HepG2 (cell line): ENCODE results near the gene SMAP2. TPM values are rescaled to one million over a fixed set of nuclear protein-coding genes. Genes with fewer than 3 reads are reported as not detected.

Source experiments
- ATAC-seq: fragments of 200-7000 bp; cut with Tn5 transposase; 3 replicates; pipeline ENCODE4 v1.9.1; 2020; ENCODE audit warnings: mild to moderate bottlenecking, moderate library complexity
- BruUV-seq: library from RNA; stranded (reverse); fragments of 400-500 nt; replicated peaks from 2 replicates; lab custom pipeline; 2021; lab: Mats Ljungman, UMichigan
- CTCF ChIA-PET: fragments of 300-600 bp; formaldehyde crosslinking; extraction: SDS; loops from one replicate; lab custom pipeline; 2021; ENCODE audit warnings: low total read pairs, inconsistent platforms, low intra/inter-chr PET ratio; lab: Yijun Ruan, JAX
- POLR2A ChIA-PET: fragments of 350-600 bp; sonication (Branson Sonifier 250); formaldehyde crosslinking; loops from one replicate; lab custom pipeline; 2020; ENCODE audit warnings: antibody characterized with exemption, inconsistent platforms; lab: Yijun Ruan, JAX
- DNase-seq: peaks from one replicate; pipeline ENCODE4 v3.0.0-alpha.2; 2015; ENCODE audit warnings: low spot score
- FAIRE-seq: peaks from 3 replicates; lab custom pipeline; 2011; peaks lifted over from hg19 to GRCh38; lab: Jason Lieb, UNC
- H2AFZ ChIP-seq: one replicate; pipeline ENCODE4 v1.6.1; 2011; ENCODE audit warnings: low read length, inconsistent platforms
- H3K27ac ChIP-seq: fragments of 300-600 bp; 3 replicates; pipeline ENCODE4 v1.8.0; 2011; ENCODE audit warnings: mixed run types, mild to moderate bottlenecking, mixed read lengths, low read length, inconsistent platforms; ENCODE audit not compliant: insufficient read depth; ENCODE audit errors: extremely low read length
- H3K27me3 ChIP-seq, 2 experiments: fragments of 200-600 bp in 1 of 2; 2 replicates in 1 of 2; 3 replicates in 1 of 2; pipeline versions ENCODE4 v1.6.0 to v1.8.0; 2011; ENCODE audit warnings: low read length in 2 of 2, mild to moderate bottlenecking in 2 of 2, moderate library complexity in 2 of 2, inconsistent platforms in 1 of 2; ENCODE audit not compliant: insufficient read depth in 2 of 2, control insufficient read depth in 1 of 2
- H3K36me3 ChIP-seq, 2 experiments: fragments of 200-600 bp in 1 of 2; replicated peaks in 1 of 2; 2 replicates in 1 of 2; 3 replicates in 1 of 2; pipeline versions ENCODE4 v1.5.1 to v1.8.0; 2011; ENCODE audit warnings: low read length in 2 of 2, inconsistent platforms in 1 of 2; ENCODE audit not compliant: insufficient read depth in 2 of 2, control insufficient read depth in 1 of 2
- H3K4me1 ChIP-seq: 2 replicates; pipeline ENCODE4 v1.5.1; 2012; ENCODE audit warnings: low read length, inconsistent platforms; ENCODE audit not compliant: insufficient read depth
- H3K4me2 ChIP-seq: 2 replicates; pipeline ENCODE4 v1.6.0; 2011; ENCODE audit warnings: low read depth, low read length, inconsistent platforms
- H3K4me3 ChIP-seq, 3 experiments: fragments of 200-600 bp in 1 of 3; sonication (generic), shearing (Covaris generic) in 1 of 3; replicated peaks in 1 of 3; 2 replicates each; pipeline ENCODE4 v1.5.1; 2011 to 2016; ENCODE audit warnings: low read length in 3 of 3, inconsistent platforms in 2 of 3, low read depth in 2 of 3, mild to moderate bottlenecking in 2 of 3, control low read depth in 1 of 3, mixed read lengths in 1 of 3; ENCODE audit not compliant: insufficient read depth in 1 of 3
- H3K79me2 ChIP-seq: one replicate; pipeline ENCODE4 v1.6.1; 2011; ENCODE audit warnings: low read length, inconsistent platforms; ENCODE audit not compliant: insufficient read depth
- H3K9ac ChIP-seq: 2 replicates; pipeline ENCODE4 v1.6.0; 2011; ENCODE audit warnings: mild to moderate bottlenecking, low read depth, low read length, inconsistent platforms; ENCODE audit not compliant: insufficient read depth
- H3K9me3 ChIP-seq: 2 replicates; pipeline ENCODE4 v1.5.1; 2012; ENCODE audit warnings: mild to moderate bottlenecking, low read length
- H4K20me1 ChIP-seq: 2 replicates; pipeline ENCODE4 v1.6.0; 2011; ENCODE audit warnings: inconsistent platforms, mild to moderate bottlenecking, low read length, moderate library complexity; ENCODE audit not compliant: insufficient read depth
- BATF2 ChIP-seq: sonication (generic); formaldehyde crosslinking; IDR thresholded peaks from 2 replicates; pipeline ENCODE4 v1.8.0; 2022; ENCODE audit warnings: mild to moderate bottlenecking, missing genetic modification reagents, moderate library complexity
- BHLHE40 ChIP-seq: IDR thresholded peaks from 2 replicates; pipeline ENCODE4 v1.6.1; 2011; ENCODE audit warnings: low read length, improper control_type of control experiment
- KAT7 ChIP-seq: IDR thresholded peaks from 2 replicates; pipeline ENCODE4 v1.6.1; 2018; ENCODE audit warnings: borderline replicate concordance, missing compliant biosample characterization
- YEATS2 ChIP-seq: sonication (generic); formaldehyde crosslinking; IDR thresholded peaks from 2 replicates; pipeline ENCODE4 v1.4.0; 2020; ENCODE audit warnings: missing genetic modification reagents, borderline replicate concordance
- ZFP36L1 ChIP-seq: sonication (generic); formaldehyde crosslinking; IDR thresholded peaks from 2 replicates; pipeline ENCODE4 v1.8.0; 2022; ENCODE audit warnings: mild to moderate bottlenecking, missing genetic modification reagents, moderate library complexity
- ZKSCAN5 ChIP-seq: sonication (generic); formaldehyde crosslinking; IDR thresholded peaks from 2 replicates; pipeline ENCODE4 v1.5.1; 2020; ENCODE audit warnings: mild to moderate bottlenecking, missing genetic modification reagents
- WGBS: methylation state at CpG from one replicate; pipeline ENCODE4 v1.1.6; 2017; ENCODE audit warnings: low lambda C conversion rate; 5-methylcytosine and 5-hydroxymethylcytosine counted together
- in situ Hi-C: cut with HindIII; loops from 2 replicates; pipeline ENCODE4 v1.10.0; 2017; ENCODE audit warnings: low pct_unique_long_range_greater_than_20kb; ENCODE audit not compliant: extremely low pct_ligation_motif_present
- intact Hi-C: fragments of 100-400 bp; cut with micrococcal nuclease; formaldehyde crosslinking; loops from one replicate; pipeline ENCODE4 v1.10.0; 2022; ENCODE audit not compliant: unreplicated experiment
- polyA plus RNA-seq, 8 experiments: library from polyadenylated mRNA; depleted of rRNA in 3 of 8; stranded (reverse) in 7 of 8; unstranded in 1 of 8; fragments of >200 nt; fragmentation: Illumina TruSeq in 4 of 8; extraction: Trizol in 4 of 8; gene quantifications; 2 replicates each; pipeline versions ENCODE4 v1.2.1 to v1.2.3, GENCODE V29; 2011 to 2016; ENCODE audit warnings: low read depth in 4 of 8, missing spikeins in 1 of 8, mixed read lengths in 1 of 8; ENCODE audit not compliant: insufficient read depth in 1 of 8
- total RNA-seq, 5 experiments: library from RNA; depleted of rRNA; stranded (reverse); fragments of >200 nt; fragmentation: Illumina TruSeq; extraction: Trizol; gene quantifications; 2 replicates each; pipeline ENCODE4 v1.2.3, GENCODE V29; 2016; ENCODE audit warnings: low read depth in 1 of 5
- TF ChIP-seq, protein P1 (sequence below): sonication (generic); formaldehyde crosslinking; IDR thresholded peaks from 2 replicates; pipeline ENCODE4 v1.8.1; 2023; ENCODE audit warnings: missing genetic modification reagents, inconsistent platforms, borderline replicate concordance
- TF ChIP-seq, protein P2 (sequence below): IDR thresholded peaks from 2 replicates; pipeline ENCODE4 v1.4.0; 2020; ENCODE audit warnings: mild to moderate bottlenecking, missing genetic modification reagents

SMAP2 gene
- total and polyA plus RNA-seq, 2 of the 13 experiments (the other 11 are each of a cell fraction or from before 2014, with no cell fraction given): 19.0 to 22.3 TPM

- Histone ChIP-seq H3K36me3 (peaks cover 3 to 33% of the 10 kb centered on the region in 2 experiments; a peak in 4 of 5 replicates), H3K27ac (no peak overlapping the region), H4K20me1 (no peaks in the 10 kb centered on the region), H3K79me2 (peaks cover 32% of the 10 kb centered on the region), H3K4me3 (no peak overlapping the region), H2AFZ (no peak overlapping the region), H3K9me3 (no peaks in the 10 kb centered on the region), H3K9ac (no peak overlapping the region), H3K4me2 (no peak overlapping the region), H3K27me3 (no peaks in the 10 kb centered on the region), H3K4me1 (peaks cover 14% of the 10 kb centered on the region; the same call in 1 of the 2 replicates)
- DNase-seq: no peak
- no TSS peak for BruUV-seq
- ATAC-seq: no peak
- FAIRE-seq: no peak
- in situ Hi-C loops: loop anchor here (10.0 kb wide), 1 partner anchor 261 kb away; no protein-coding TSS in a partner anchor
- TF ChIP-seq ZKSCAN5 (CRISPR knock-in tag): no peak
- no peak for TF ChIP-seq ZFP36L1 (CRISPR knock-in tag)
- TF ChIP-seq KAT7 (CRISPR knock-in tag): no peak
- TF ChIP-seq BHLHE40: no peak
- TF ChIP-seq, protein P1, sequence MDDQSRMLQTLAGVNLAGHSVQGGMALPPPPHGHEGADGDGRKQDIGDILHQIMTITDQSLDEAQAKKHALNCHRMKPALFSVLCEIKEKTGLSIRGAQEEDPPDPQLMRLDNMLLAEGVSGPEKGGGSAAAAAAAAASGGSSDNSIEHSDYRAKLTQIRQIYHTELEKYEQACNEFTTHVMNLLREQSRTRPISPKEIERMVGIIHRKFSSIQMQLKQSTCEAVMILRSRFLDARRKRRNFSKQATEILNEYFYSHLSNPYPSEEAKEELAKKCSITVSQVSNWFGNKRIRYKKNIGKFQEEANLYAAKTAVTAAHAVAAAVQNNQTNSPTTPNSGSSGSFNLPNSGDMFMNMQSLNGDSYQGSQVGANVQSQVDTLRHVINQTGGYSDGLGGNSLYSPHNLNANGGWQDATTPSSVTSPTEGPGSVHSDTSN (CRISPR knock-in tag): no peak
- TF ChIP-seq YEATS2 (CRISPR knock-in tag): no peak
- TF ChIP-seq, protein P2, sequence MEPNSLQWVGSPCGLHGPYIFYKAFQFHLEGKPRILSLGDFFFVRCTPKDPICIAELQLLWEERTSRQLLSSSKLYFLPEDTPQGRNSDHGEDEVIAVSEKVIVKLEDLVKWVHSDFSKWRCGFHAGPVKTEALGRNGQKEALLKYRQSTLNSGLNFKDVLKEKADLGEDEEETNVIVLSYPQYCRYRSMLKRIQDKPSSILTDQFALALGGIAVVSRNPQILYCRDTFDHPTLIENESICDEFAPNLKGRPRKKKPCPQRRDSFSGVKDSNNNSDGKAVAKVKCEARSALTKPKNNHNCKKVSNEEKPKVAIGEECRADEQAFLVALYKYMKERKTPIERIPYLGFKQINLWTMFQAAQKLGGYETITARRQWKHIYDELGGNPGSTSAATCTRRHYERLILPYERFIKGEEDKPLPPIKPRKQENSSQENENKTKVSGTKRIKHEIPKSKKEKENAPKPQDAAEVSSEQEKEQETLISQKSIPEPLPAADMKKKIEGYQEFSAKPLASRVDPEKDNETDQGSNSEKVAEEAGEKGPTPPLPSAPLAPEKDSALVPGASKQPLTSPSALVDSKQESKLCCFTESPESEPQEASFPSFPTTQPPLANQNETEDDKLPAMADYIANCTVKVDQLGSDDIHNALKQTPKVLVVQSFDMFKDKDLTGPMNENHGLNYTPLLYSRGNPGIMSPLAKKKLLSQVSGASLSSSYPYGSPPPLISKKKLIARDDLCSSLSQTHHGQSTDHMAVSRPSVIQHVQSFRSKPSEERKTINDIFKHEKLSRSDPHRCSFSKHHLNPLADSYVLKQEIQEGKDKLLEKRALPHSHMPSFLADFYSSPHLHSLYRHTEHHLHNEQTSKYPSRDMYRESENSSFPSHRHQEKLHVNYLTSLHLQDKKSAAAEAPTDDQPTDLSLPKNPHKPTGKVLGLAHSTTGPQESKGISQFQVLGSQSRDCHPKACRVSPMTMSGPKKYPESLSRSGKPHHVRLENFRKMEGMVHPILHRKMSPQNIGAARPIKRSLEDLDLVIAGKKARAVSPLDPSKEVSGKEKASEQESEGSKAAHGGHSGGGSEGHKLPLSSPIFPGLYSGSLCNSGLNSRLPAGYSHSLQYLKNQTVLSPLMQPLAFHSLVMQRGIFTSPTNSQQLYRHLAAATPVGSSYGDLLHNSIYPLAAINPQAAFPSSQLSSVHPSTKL (CRISPR knock-in tag): no peak
- TF ChIP-seq BATF2 (CRISPR knock-in tag): no peak
- ChIA-PET CTCF (interaction anchor here (1.3 kb wide), 1 partner anchor 253 kb away, joined by 4 read pairs; no protein-coding TSS in a partner anchor), POLR2A (interaction anchor here (1.4 kb wide), 1 partner anchor 67 kb away, joined by 4 read pairs; no protein-coding TSS in a partner anchor)
- WGBS: 92% methylated on average over 4 of the region's 4 CpGs
- intact Hi-C loops: loop anchor here (2.0 to 10.0 kb wide), 2 partner anchors 67 to 261 kb away; no protein-coding TSS in a partner anchor
Observed at GRCh38 chr1:40405812-40406211, 32.3 kb downstream of the SMAP2 start.
